IPS-18c (cell line): Measurements from ENCODE around the gene ANP32B.
"Not testable (repeated sequence)": the region's sequence is repeated elsewhere in the genome, so short reads cannot be mapped to it uniquely, and the experiment has no call there.

Source experiments
- H3K4me3 ChIP-seq: 2 replicates; pipeline ENCODE4 v1.7.0; 2013; ENCODE audit warnings: low read depth, mild to moderate bottlenecking, low read length, moderate library complexity; ENCODE audit not compliant: insufficient read depth
- H3K9me3 ChIP-seq: one replicate; pipeline ENCODE4 v1.6.1; 2013; ENCODE audit warnings: mild to moderate bottlenecking, low read length, moderate library complexity; ENCODE audit not compliant: control insufficient read depth, insufficient read depth

The ANP32B gene

GRCh38 chr9:97981846-97982682 lies 1.1 kb upstream of the ANP32B start:
- H3K4me3 ChIP-seq = peak overlapping the region; percentile 81; the same call in 1 of the 2 replicates
- peaks cover 4% of the 10 kb centered on the region for H3K9me3 ChIP-seq

GRCh38 chr9:97983589-97984187 lies 547 bp downstream of the ANP32B start:
- Histone ChIP-seq H3K4me3 (peak overlapping the region; percentile 81), H3K9me3 (peaks cover 4% of the 10 kb centered on the region)

GRCh38 chr9:97984188-97985057 lies 1.3 kb downstream of the ANP32B start:
- peak overlapping the region; percentile 81 for H3K4me3 ChIP-seq

GRCh38 chr9:97985058-97985861 lies 2.1 kb downstream of the ANP32B start:
- H3K9me3 ChIP-seq = peaks cover 4% of the 10 kb centered on the region
- peak overlapping the region; percentile 81 for H3K4me3 ChIP-seq

More at GRCh38 chr9:97984188-97985057, 1.3 kb downstream of the ANP32B start:
- H3K9me3 ChIP-seq = peaks cover 4% of the 10 kb centered on the region

GRCh38 chr9:97987487-97987886 lies 4.3 kb downstream of the ANP32B start:
- H3K9me3 ChIP-seq = peaks cover 4% of the 10 kb centered on the region
- H3K4me3 ChIP-seq = no peak overlapping the region

GRCh38 chr9:97990259-97990658 lies 7.1 kb downstream of the ANP32B start:
- peaks cover 2% of the 10 kb centered on the region for H3K9me3 ChIP-seq
- no peak overlapping the region for H3K4me3 ChIP-seq

- Histone ChIP-seq H3K4me3 (no peak overlapping the region), H3K9me3 (no peaks in the 10 kb centered on the region)
Observed at GRCh38 chr9:97991818-97992217, 8.7 kb downstream of the ANP32B start.

GRCh38 chr9:97992219-97992618 lies 9.1 kb downstream of the ANP32B start:
- no peak overlapping the region for H3K4me3 ChIP-seq
- H3K9me3 ChIP-seq = no peaks in the 10 kb centered on the region

- H3K9me3 ChIP-seq = no peaks in the 10 kb centered on the region
- no peak overlapping the region for H3K4me3 ChIP-seq
Observed at GRCh38 chr9:97993000-97993399, 9.9 kb downstream of the ANP32B start.

- H3K4me3 ChIP-seq = no peak overlapping the region
- H3K9me3 ChIP-seq = no peaks in the 10 kb centered on the region
Observed at GRCh38 chr9:97994703-97995102, 11.6 kb downstream of the ANP32B start.

- H3K4me3 ChIP-seq, H3K9me3 ChIP-seq: not testable (repeated sequence)
Observed at GRCh38 chr9:97996676-97997075, 13.5 kb downstream of the ANP32B start.

- H3K9me3 ChIP-seq = no peaks in the 10 kb centered on the region
- H3K4me3 ChIP-seq = no peak overlapping the region
Observed at GRCh38 chr9:97997330-97998276, 14.5 kb downstream of the ANP32B start.

GRCh38 chr9:98002808-98003207 lies 19.7 kb downstream of the ANP32B start:
- no peak overlapping the region for H3K4me3 ChIP-seq
- H3K9me3 ChIP-seq = no peaks in the 10 kb centered on the region

GRCh38 chr9:98006127-98006796 lies 23.1 kb downstream of the ANP32B start:
- no peaks in the 10 kb centered on the region for H3K9me3 ChIP-seq

GRCh38 chr9:98007251-98007928 lies 24.2 kb downstream of the ANP32B start:
- no peak overlapping the region for H3K4me3 ChIP-seq
- H3K9me3 ChIP-seq = no peaks in the 10 kb centered on the region

More at GRCh38 chr9:98006127-98006796, 23.1 kb downstream of the ANP32B start:
- no peak overlapping the region for H3K4me3 ChIP-seq
